K562 (cell line): Measurements from ENCODE around the gene MKNK1. TPM values are rescaled to one million over a fixed set of nuclear protein-coding genes. Genes with fewer than 3 reads are reported as not detected.

Source experiments
- ATAC-seq: fragments of 200-7000 bp; cut with Tn5 transposase; 3 replicates; pipeline ENCODE4 v1.9.1; 2020; ENCODE audit warnings: moderate library complexity
- BruUV-seq: library from RNA; stranded (reverse); fragments of 400-500 nt; replicated peaks from 2 replicates; lab custom pipeline; 2021; lab: Mats Ljungman, UMichigan
- CTCF ChIA-PET: fragments of 300-600 bp; formaldehyde crosslinking; extraction: SDS; loops from one replicate; lab custom pipeline; 2021; ENCODE audit warnings: low intra/inter-chr PET ratio; lab: Yijun Ruan, JAX
- POLR2A ChIA-PET: fragments of 300-600, 350-650 bp; sonication (Branson Sonifier 250); formaldehyde crosslinking; extraction: SDS; loops from one replicate; lab custom pipeline; 2021; ENCODE audit warnings: antibody characterized with exemption, inconsistent platforms; lab: Yijun Ruan, JAX
- DNase-seq, 4 experiments: peaks; one replicate each; pipeline versions ENCODE4 v3.0.0 to v3.0.0-alpha.2; 2011 to 2018; ENCODE audit warnings: low spot score in 3 of 4, mixed read lengths in 3 of 4; ENCODE audit errors: extremely low read depth in 1 of 4
- FAIRE-seq: peaks from 2 replicates; lab custom pipeline; 2011; peaks lifted over from hg19 to GRCh38; lab: Jason Lieb, UNC
- H2AFZ ChIP-seq: 2 replicates; pipeline ENCODE4 v1.6.0; 2011; ENCODE audit warnings: low read depth, low read length, control low read depth, inconsistent platforms
- H3K27ac ChIP-seq: fragments of 200-600 bp; 3 replicates; pipeline ENCODE4 v1.8.0; 2011; ENCODE audit warnings: low read depth, mild to moderate bottlenecking, control low read depth, inconsistent platforms, low read length, moderate library complexity, mixed read lengths; ENCODE audit errors: extremely low read depth
- H3K27me3 ChIP-seq, 2 experiments: fragments of 300-600 bp in 1 of 2; 2 replicates in 1 of 2; 3 replicates in 1 of 2; pipeline versions ENCODE4 v1.6.0 to v1.8.0; 2011; ENCODE audit warnings: inconsistent platforms in 2 of 2, low read length in 2 of 2, mild to moderate bottlenecking in 1 of 2, mixed read lengths in 1 of 2, moderate library complexity in 1 of 2; ENCODE audit not compliant: control insufficient read depth in 2 of 2, insufficient read depth in 2 of 2
- H3K36me3 ChIP-seq: fragments of 300-600 bp; 3 replicates; pipeline ENCODE4 v1.8.0; 2011; ENCODE audit warnings: mild to moderate bottlenecking, low read length, inconsistent platforms; ENCODE audit not compliant: control insufficient read depth, insufficient read depth
- H3K4me1 ChIP-seq, 2 experiments: fragments of 200-600 bp in 1 of 2; replicated peaks in 1 of 2; 2 replicates in 1 of 2; 3 replicates in 1 of 2; pipeline versions ENCODE4 v1.5.1 to v1.8.0; 2011; ENCODE audit warnings: inconsistent platforms in 2 of 2, low read length in 2 of 2, mild to moderate bottlenecking in 1 of 2, mixed read lengths in 1 of 2, moderate library complexity in 1 of 2; ENCODE audit not compliant: control insufficient read depth in 2 of 2, insufficient read depth in 2 of 2
- H3K4me2 ChIP-seq: 2 replicates; pipeline ENCODE4 v1.6.1; 2011; ENCODE audit warnings: low read length, control low read depth, inconsistent platforms, mixed read lengths; ENCODE audit not compliant: insufficient read depth
- H3K4me3 ChIP-seq: fragments of 200-600 bp; sonication (generic), shearing (Covaris generic); 2 replicates; pipeline ENCODE4 v1.5.1; 2016; ENCODE audit warnings: control low read depth, inconsistent platforms
- H3K79me2 ChIP-seq: fragments of 200-600 bp; 3 replicates; pipeline ENCODE4 v1.8.0; 2011; ENCODE audit warnings: low read length, inconsistent platforms; ENCODE audit not compliant: control insufficient read depth, insufficient read depth
- H3K9ac ChIP-seq, 2 experiments: 2 replicates each; pipeline versions ENCODE4 v1.6.0 to v1.6.1; 2011; ENCODE audit warnings: low read depth in 2 of 2, low read length in 2 of 2, control low read depth in 1 of 2, inconsistent platforms in 1 of 2, mild to moderate bottlenecking in 1 of 2, mixed read lengths in 1 of 2; ENCODE audit not compliant: insufficient read depth in 1 of 2
- H3K9me1 ChIP-seq: one replicate; pipeline ENCODE4 v1.6.0; 2011; ENCODE audit warnings: inconsistent platforms, mild to moderate bottlenecking, low read length, moderate library complexity; ENCODE audit not compliant: control insufficient read depth, insufficient read depth
- H3K9me3 ChIP-seq: replicated peaks from 2 replicates; pipeline ENCODE4 v1.5.1; 2011; ENCODE audit warnings: low read depth, low read length, inconsistent platforms; ENCODE audit not compliant: control insufficient read depth, insufficient read depth
- H4K20me1 ChIP-seq: replicated peaks from 2 replicates; pipeline ENCODE4 v1.6.1; 2011; ENCODE audit warnings: low read length, inconsistent platforms, mixed read lengths; ENCODE audit not compliant: control insufficient read depth, insufficient read depth
- CBFA2T2 ChIP-seq: fragments of 450-650 bp; conservative IDR thresholded peaks from 2 replicates; pipeline ENCODE4 v1.6.1; 2017; ENCODE audit warnings: mild to moderate bottlenecking
- LARP7 ChIP-seq: fragments of 450-650 bp; IDR thresholded peaks from 2 replicates; pipeline ENCODE4 v1.6.1; 2016
- MEIS2 ChIP-seq: fragments of 450-650 bp; IDR thresholded peaks from 2 replicates; pipeline ENCODE4 v1.6.1; 2014; ENCODE audit warnings: mild to moderate bottlenecking; ENCODE audit not compliant: partially characterized antibody
- OTX1 ChIP-seq: fragments of 450-650 bp; formaldehyde crosslinking; IDR thresholded peaks from 2 replicates; pipeline ENCODE4 v1.4.0; 2022; ENCODE audit warnings: mild to moderate bottlenecking
- POLR2B ChIP-seq: fragments of 450-650 bp; IDR thresholded peaks from 2 replicates; pipeline ENCODE4 v1.6.1; 2018; ENCODE audit warnings: low read depth; ENCODE audit not compliant: partially characterized antibody
- RUNX1 ChIP-seq: sonication (generic); IDR thresholded peaks from 2 replicates; pipeline ENCODE4 v1.6.1; 2016; ENCODE audit warnings: antibody characterized with exemption, low read depth
- STAT5A ChIP-seq: IDR thresholded peaks from 2 replicates; pipeline ENCODE4 v1.6.1; 2012; ENCODE audit warnings: low read length, inconsistent platforms, borderline replicate concordance
- ZBTB33 ChIP-seq: sonication (generic); formaldehyde crosslinking; IDR thresholded peaks from 2 replicates; pipeline ENCODE4 v1.8.1; 2023; ENCODE audit warnings: mild to moderate bottlenecking, missing genetic modification reagents
- ZFX ChIP-seq: sonication (generic); formaldehyde crosslinking; IDR thresholded peaks from 2 replicates; pipeline ENCODE4 v1.8.0; 2022; ENCODE audit warnings: mild to moderate bottlenecking, missing genetic modification reagents, moderate library complexity
- ZNF407 ChIP-seq: fragments of 450-650 bp; IDR thresholded peaks from 2 replicates; pipeline ENCODE4 v1.6.1; 2016; ENCODE audit warnings: low read depth
- ZNF444 ChIP-seq: fragments of 250-450 bp; sonication (Bioruptor Pico); IDR thresholded peaks from 2 replicates; pipeline ENCODE4 v1.4.0; 2020; ENCODE audit warnings: mild to moderate bottlenecking, moderate library complexity
- ZNF507 ChIP-seq: conservative IDR thresholded peaks from 2 replicates; pipeline ENCODE4 v1.6.1; 2017; ENCODE audit warnings: missing genetic modification characterization, missing compliant biosample characterization
- WGBS: fragments of 100-300 bp; shearing (Covaris generic); methylation state at CpG from one replicate; pipeline ENCODE4 v1.1.6; 2016; ENCODE audit warnings: low coverage, mixed read lengths; ENCODE audit not compliant: insufficient coverage; ENCODE audit errors: missing lambda C conversion rate; 5-methylcytosine and 5-hydroxymethylcytosine counted together
- in situ Hi-C: fragments of 300-500 bp; cut with MboI; formaldehyde crosslinking; loops from 4 replicates; pipeline ENCODE4 v1.15.0; 2018; ENCODE audit warnings: inconsistent platforms, mixed read lengths
- intact Hi-C: fragments of 100-400 bp; cut with micrococcal nuclease; formaldehyde crosslinking; loops from 2 replicates; pipeline ENCODE4 v1.14.2; 2022
- polyA plus RNA-seq, 8 experiments: library from polyadenylated mRNA; depleted of rRNA in 4 of 8; stranded (reverse) in 5 of 8; unstranded in 3 of 8; fragments of >200 nt; fragmentation: Nextera tagmentation in 2 of 8; fragmentation: Illumina TruSeq in 1 of 8; extraction: Ambion mirVana in 2 of 8; extraction: Trizol in 1 of 8; gene quantifications; 2 replicates each; pipeline versions ENCODE4 v1.2.1 to v1.2.3, GENCODE V29; 2011 to 2014; ENCODE audit warnings: inconsistent platforms in 1 of 8, missing spikeins in 1 of 8
- total RNA-seq, 7 experiments: library from RNA; depleted of rRNA in 6 of 7; stranded (reverse); fragments of >200 nt in 6 of 7; fragmentation: Illumina TruSeq in 2 of 7; extraction: Trizol in 2 of 7; gene quantifications; 2 replicates each; pipeline versions ENCODE4 v1.2.1 to v1.2.3, GENCODE V29; 2011 to 2021; ENCODE audit warnings: low replicate concordance in 1 of 7
- TF ChIP-seq, protein P1 (sequence below): fragments of 250-450 bp; sonication (Bioruptor Pico); IDR thresholded peaks from 2 replicates; pipeline ENCODE4 v1.5.0; 2020; ENCODE audit warnings: mild to moderate bottlenecking

The MKNK1 gene
- total and polyA plus RNA-seq, 9 of the 15 experiments (the other 6 are each of a cell fraction or from before 2014, with no cell fraction given), result 27.7 to 51.3 (median 43.7) TPM

- no peak overlapping the region for H3K4me2 ChIP-seq
- H2AFZ ChIP-seq, result no peak overlapping the region
- POLR2A ChIA-PET, result interaction anchor here (0.7 to 1.4 kb wide), 5 partner anchors 17 to 142 kb away, joined by 3 to 4 read pairs (median 4); no protein-coding TSS in a partner anchor
- in situ Hi-C loops (no loop called here), intact Hi-C loops (no loop called here)
- H3K9me3 ChIP-seq, result no peaks in the 10 kb centered on the region
- no TSS peak for BruUV-seq
- ATAC-seq (no peak), FAIRE-seq (no peak), DNase-seq (no peak)
- H3K36me3 ChIP-seq, result peaks cover 36% of the 10 kb centered on the region
- no peaks in the 10 kb centered on the region for H3K79me2 ChIP-seq
- H3K4me1 ChIP-seq, result peaks cover 0 to 5% of the 10 kb centered on the region in 2 experiments; a peak in 3 of 5 replicates
- H3K27ac ChIP-seq, result no peak overlapping the region
- H3K9ac ChIP-seq, result no peak overlapping the region
- H3K9me1 ChIP-seq, result no peaks in the 10 kb centered on the region
- no peaks in the 10 kb centered on the region for H3K27me3 ChIP-seq
- no peak overlapping the region for H3K4me3 ChIP-seq
- CTCF ChIA-PET, result no interaction called here
- 61% methylated on average over 3 of the region's 3 CpGs for WGBS
- no peaks in the 10 kb centered on the region for H4K20me1 ChIP-seq
- TF ChIP-seq ZNF444 (CRISPR knock-in tag) (no peak), ZNF407 (no peak), LARP7 (no peak), STAT5A (no peak), ZNF507 (no peak), OTX1 (CRISPR knock-in tag) (no peak), POLR2B (no peak), ZFX (CRISPR knock-in tag) (no peak), RUNX1 (no peak), CBFA2T2 (no peak), MEIS2 (no peak), ZBTB33 (CRISPR knock-in tag) (no peak)
- TF ChIP-seq, protein P1, sequence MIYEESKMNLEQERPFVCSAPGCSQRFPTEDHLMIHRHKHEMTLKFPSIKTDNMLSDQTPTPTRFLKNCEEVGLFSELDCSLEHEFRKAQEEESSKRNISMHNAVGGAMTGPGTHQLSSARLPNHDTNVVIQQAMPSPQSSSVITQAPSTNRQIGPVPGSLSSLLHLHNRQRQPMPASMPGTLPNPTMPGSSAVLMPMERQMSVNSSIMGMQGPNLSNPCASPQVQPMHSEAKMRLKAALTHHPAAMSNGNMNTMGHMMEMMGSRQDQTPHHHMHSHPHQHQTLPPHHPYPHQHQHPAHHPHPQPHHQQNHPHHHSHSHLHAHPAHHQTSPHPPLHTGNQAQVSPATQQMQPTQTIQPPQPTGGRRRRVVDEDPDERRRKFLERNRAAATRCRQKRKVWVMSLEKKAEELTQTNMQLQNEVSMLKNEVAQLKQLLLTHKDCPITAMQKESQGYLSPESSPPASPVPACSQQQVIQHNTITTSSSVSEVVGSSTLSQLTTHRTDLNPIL (CRISPR knock-in tag), result no peak
These were observed 28.3 kb downstream of the MKNK1 start for GRCh38 chr1:46575778-46576177.
